GM12892 (cell line): ENCODE measurements around the gene SLC30A1.

Experiments used
- POLR2AphosphoS5 ChIP-seq: IDR thresholded peaks from 2 replicates; pipeline ENCODE4 v1.6.1; 2011; ENCODE audit warnings: low read depth, low read length, control low read depth
- TAF1 ChIP-seq: IDR thresholded peaks from 2 replicates; pipeline ENCODE4 v1.6.1; 2011; ENCODE audit warnings: low read depth, mild to moderate bottlenecking, control low read depth, low read length, borderline replicate concordance

GRCh38 chr1:211601982-211602670 is 23.2 kb upstream of the SLC30A1 start:
- no peak for TF ChIP-seq TAF1
- TF ChIP-seq POLR2AphosphoS5: no peak
